Neural cell (in vitro differentiated cells): Measurements from ENCODE around the gene ITPR3. TPM values are rescaled to one million over a fixed set of nuclear protein-coding genes. Genes with fewer than 3 reads are reported as not detected.

Source experiments
- H2AFZ ChIP-seq: fragments of 200-600, 300-800 bp; sonication (generic), shearing (Covaris generic); 2 replicates; pipeline ENCODE4 v1.6.0; 2014; ENCODE audit warnings: low read depth, mild to moderate bottlenecking, antibody characterized with exemption, low read length, moderate library complexity
- H3F3A ChIP-seq: fragments of 200-600 bp; shearing (Covaris generic); 2 replicates; pipeline ENCODE4 v1.6.1; 2016; ENCODE audit warnings: mild to moderate bottlenecking, moderate library complexity, mixed read lengths, antibody characterized with exemption, low read length; ENCODE audit not compliant: insufficient read depth, poor library complexity, severe bottlenecking
- H3K27ac ChIP-seq: fragments of 200-600, 300-800 bp; sonication (generic), shearing (Covaris generic); 2 replicates; pipeline ENCODE4 v1.5.1; 2014; ENCODE audit warnings: mild to moderate bottlenecking, low read length, moderate library complexity
- H3K27me3 ChIP-seq: fragments of 300-800, 200-600 bp; sonication (generic), shearing (Covaris generic); 2 replicates; pipeline ENCODE4 v1.6.0; 2014; ENCODE audit warnings: mild to moderate bottlenecking, low read depth, low read length, moderate library complexity; ENCODE audit not compliant: insufficient read depth
- H3K36me3 ChIP-seq: fragments of 300-800, 200-600 bp; sonication (generic), shearing (Covaris generic); 2 replicates; pipeline ENCODE4 v1.5.1; 2014; ENCODE audit warnings: mild to moderate bottlenecking, antibody characterized with exemption, low read length, moderate library complexity; ENCODE audit not compliant: insufficient read depth
- H3K4me2 ChIP-seq: fragments of 300-800, 200-600 bp; sonication (generic), shearing (Covaris generic); 2 replicates; pipeline ENCODE4 v1.6.0; 2014; ENCODE audit warnings: mild to moderate bottlenecking, low read length
- H3K4me3 ChIP-seq: fragments of 300-800, 200-600 bp; sonication (generic), shearing (Covaris generic); 2 replicates; pipeline ENCODE4 v1.5.1; 2014; ENCODE audit warnings: mild to moderate bottlenecking, low read length, moderate library complexity
- H3K79me2 ChIP-seq: fragments of 200-600 bp; shearing (Covaris generic); replicated peaks from 2 replicates; pipeline ENCODE4 v1.6.0; 2014; ENCODE audit warnings: mild to moderate bottlenecking, low read length, moderate library complexity; ENCODE audit not compliant: insufficient read depth
- H3K9ac ChIP-seq: fragments of 300-800, 200-600 bp; sonication (generic), shearing (Covaris generic); 2 replicates; pipeline ENCODE4 v1.6.1; 2016; ENCODE audit warnings: mild to moderate bottlenecking, low read length, mixed read lengths
- H3K9me2 ChIP-seq: fragments of 200-600 bp; shearing (Covaris generic); 2 replicates; pipeline ENCODE4 v1.6.1; 2016; ENCODE audit warnings: mild to moderate bottlenecking, low read length, mixed read lengths; ENCODE audit not compliant: insufficient read depth
- H3K9me3 ChIP-seq: fragments of 200-600, 300-800 bp; sonication (generic), shearing (Covaris generic); 2 replicates; pipeline ENCODE4 v1.6.1; 2016; ENCODE audit warnings: mild to moderate bottlenecking, mixed run types, low read length, moderate library complexity, mixed read lengths
- H4K20me1 ChIP-seq: fragments of 200-600 bp; shearing (Covaris generic); 2 replicates; pipeline ENCODE4 v1.6.1; 2016; ENCODE audit warnings: mild to moderate bottlenecking, mixed run types; ENCODE audit not compliant: insufficient read depth
- EP300 ChIP-seq: fragments of 450-650 bp; conservative IDR thresholded peaks from 2 replicates; pipeline ENCODE4 v1.6.1; 2014; ENCODE audit warnings: antibody characterized with exemption, mild to moderate bottlenecking, moderate library complexity; ENCODE audit not compliant: poor library complexity, severe bottlenecking
- EZH2 ChIP-seq: fragments of 200-600, 300-800 bp; shearing (Covaris generic), sonication (generic); IDR thresholded peaks from 2 replicates; pipeline ENCODE4 v1.6.1; 2014; ENCODE audit warnings: antibody characterized with exemption, low read length, borderline replicate concordance, mild to moderate bottlenecking; ENCODE audit not compliant: insufficient read depth, poor library complexity, severe bottlenecking
- MXI1 ChIP-seq: fragments of 450-650 bp; conservative IDR thresholded peaks from 2 replicates; pipeline ENCODE4 v1.6.1; 2014; ENCODE audit warnings: antibody characterized with exemption, mild to moderate bottlenecking; ENCODE audit not compliant: poor library complexity, severe bottlenecking
- RAD21 ChIP-seq: fragments of 450-650 bp; conservative IDR thresholded peaks from 2 replicates; pipeline ENCODE4 v1.6.1; 2014; ENCODE audit warnings: antibody characterized with exemption, mild to moderate bottlenecking, moderate library complexity
- TAF1 ChIP-seq: IDR thresholded peaks from 2 replicates; pipeline ENCODE4 v1.6.1; 2012; ENCODE audit warnings: low read depth
- polyA plus RNA-seq: library from polyadenylated mRNA; depleted of rRNA; stranded (reverse); fragments of >200 nt; gene quantifications from 2 replicates; pipeline ENCODE4 v1.2.3, GENCODE V29; 2014
- TF ChIP-seq, protein P1 (sequence below): IDR thresholded peaks from 2 replicates; pipeline ENCODE4 v1.6.1; 2012; ENCODE audit warnings: borderline replicate concordance
- TF ChIP-seq, protein P2 (sequence below): fragments of 450-650 bp; IDR thresholded peaks from 2 replicates; pipeline ENCODE4 v1.5.1; 2014; ENCODE audit warnings: antibody characterized with exemption, mild to moderate bottlenecking, moderate library complexity; ENCODE audit not compliant: poor library complexity, severe bottlenecking

The ITPR3 gene
- polyA plus RNA-seq, 1 donor from 2014 or later: 0.11 TPM

DNA sequence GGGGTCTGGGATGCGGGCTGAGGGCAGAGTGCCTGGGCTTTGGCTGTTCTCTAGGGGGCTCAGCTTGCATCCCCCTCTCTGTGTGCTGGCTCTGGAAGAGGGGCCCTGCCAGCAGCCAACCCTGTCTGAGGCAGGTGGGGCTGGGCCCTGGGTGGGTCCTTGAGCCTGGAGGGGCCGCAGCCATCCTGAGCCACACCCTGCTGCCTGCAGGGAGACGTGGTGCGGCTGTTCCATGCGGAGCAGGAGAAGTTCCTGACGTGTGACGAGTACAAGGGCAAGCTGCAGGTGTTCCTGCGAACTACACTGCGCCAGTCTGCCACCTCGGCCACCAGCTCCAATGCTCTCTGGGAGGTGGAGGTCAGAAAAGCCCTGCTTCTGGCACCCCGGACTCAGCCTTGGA lies 41.2 kb downstream of the ITPR3 start:
- no peak for TF ChIP-seq MXI1
- TF ChIP-seq, protein P1, sequence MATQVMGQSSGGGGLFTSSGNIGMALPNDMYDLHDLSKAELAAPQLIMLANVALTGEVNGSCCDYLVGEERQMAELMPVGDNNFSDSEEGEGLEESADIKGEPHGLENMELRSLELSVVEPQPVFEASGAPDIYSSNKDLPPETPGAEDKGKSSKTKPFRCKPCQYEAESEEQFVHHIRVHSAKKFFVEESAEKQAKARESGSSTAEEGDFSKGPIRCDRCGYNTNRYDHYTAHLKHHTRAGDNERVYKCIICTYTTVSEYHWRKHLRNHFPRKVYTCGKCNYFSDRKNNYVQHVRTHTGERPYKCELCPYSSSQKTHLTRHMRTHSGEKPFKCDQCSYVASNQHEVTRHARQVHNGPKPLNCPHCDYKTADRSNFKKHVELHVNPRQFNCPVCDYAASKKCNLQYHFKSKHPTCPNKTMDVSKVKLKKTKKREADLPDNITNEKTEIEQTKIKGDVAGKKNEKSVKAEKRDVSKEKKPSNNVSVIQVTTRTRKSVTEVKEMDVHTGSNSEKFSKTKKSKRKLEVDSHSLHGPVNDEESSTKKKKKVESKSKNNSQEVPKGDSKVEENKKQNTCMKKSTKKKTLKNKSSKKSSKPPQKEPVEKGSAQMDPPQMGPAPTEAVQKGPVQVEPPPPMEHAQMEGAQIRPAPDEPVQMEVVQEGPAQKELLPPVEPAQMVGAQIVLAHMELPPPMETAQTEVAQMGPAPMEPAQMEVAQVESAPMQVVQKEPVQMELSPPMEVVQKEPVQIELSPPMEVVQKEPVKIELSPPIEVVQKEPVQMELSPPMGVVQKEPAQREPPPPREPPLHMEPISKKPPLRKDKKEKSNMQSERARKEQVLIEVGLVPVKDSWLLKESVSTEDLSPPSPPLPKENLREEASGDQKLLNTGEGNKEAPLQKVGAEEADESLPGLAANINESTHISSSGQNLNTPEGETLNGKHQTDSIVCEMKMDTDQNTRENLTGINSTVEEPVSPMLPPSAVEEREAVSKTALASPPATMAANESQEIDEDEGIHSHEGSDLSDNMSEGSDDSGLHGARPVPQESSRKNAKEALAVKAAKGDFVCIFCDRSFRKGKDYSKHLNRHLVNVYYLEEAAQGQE: no peak
- TF ChIP-seq RAD21: no peak
- no peak for TF ChIP-seq EP300
- TF ChIP-seq EZH2: no peak
- TF ChIP-seq, protein P2, sequence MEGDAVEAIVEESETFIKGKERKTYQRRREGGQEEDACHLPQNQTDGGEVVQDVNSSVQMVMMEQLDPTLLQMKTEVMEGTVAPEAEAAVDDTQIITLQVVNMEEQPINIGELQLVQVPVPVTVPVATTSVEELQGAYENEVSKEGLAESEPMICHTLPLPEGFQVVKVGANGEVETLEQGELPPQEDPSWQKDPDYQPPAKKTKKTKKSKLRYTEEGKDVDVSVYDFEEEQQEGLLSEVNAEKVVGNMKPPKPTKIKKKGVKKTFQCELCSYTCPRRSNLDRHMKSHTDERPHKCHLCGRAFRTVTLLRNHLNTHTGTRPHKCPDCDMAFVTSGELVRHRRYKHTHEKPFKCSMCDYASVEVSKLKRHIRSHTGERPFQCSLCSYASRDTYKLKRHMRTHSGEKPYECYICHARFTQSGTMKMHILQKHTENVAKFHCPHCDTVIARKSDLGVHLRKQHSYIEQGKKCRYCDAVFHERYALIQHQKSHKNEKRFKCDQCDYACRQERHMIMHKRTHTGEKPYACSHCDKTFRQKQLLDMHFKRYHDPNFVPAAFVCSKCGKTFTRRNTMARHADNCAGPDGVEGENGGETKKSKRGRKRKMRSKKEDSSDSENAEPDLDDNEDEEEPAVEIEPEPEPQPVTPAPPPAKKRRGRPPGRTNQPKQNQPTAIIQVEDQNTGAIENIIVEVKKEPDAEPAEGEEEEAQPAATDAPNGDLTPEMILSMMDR: no peak
- Histone ChIP-seq H3K36me3 (no peaks in the 10 kb centered on the region), H3K9ac (no peak overlapping the region)

DNA sequence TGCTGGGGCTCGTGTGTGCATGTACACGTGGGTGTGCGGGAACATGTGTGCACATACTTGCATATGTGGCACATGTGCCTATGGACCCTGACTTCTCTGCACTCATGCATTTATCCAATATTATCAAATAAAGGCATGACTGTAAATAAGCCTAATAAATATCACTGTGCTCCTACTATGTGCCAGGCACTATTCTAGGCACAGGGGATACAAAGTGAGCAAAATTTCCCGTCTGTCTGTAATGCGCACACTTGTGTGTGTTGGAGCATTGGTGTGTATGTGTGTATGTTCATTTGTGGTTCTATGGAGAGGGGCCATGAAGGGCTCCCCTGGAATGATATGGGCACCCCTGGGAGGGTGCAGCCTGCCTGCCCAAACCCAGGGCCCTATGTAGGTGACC lies 41.9 kb downstream of the ITPR3 start:
- no peak overlapping the region for H3K9ac ChIP-seq
- no peaks in the 10 kb centered on the region for H3K36me3 ChIP-seq
- H3K79me2 ChIP-seq: no peaks in the 10 kb centered on the region
- H2AFZ ChIP-seq: no peak overlapping the region
- no peaks in the 10 kb centered on the region for H3K27me3 ChIP-seq
- no peaks in the 10 kb centered on the region for H3K9me3 ChIP-seq
- no peak overlapping the region for H3K4me3 ChIP-seq
- no peak overlapping the region for H3K4me2 ChIP-seq
- H3K27ac ChIP-seq: no peak overlapping the region
- H3K9me2 ChIP-seq: no peaks in the 10 kb centered on the region
- H4K20me1 ChIP-seq: no peaks in the 10 kb centered on the region
- H3F3A ChIP-seq: no peaks in the 10 kb centered on the region
- no peak for TF ChIP-seq EP300
- TF ChIP-seq TAF1: no peak
- no peak for TF ChIP-seq RAD21
- TF ChIP-seq, protein P1: no peak

More for the DNA sequence above, 41.2 kb downstream of the ITPR3 start:
- no peak overlapping the region for H3K27ac ChIP-seq
- H3K9me2 ChIP-seq: no peaks in the 10 kb centered on the region
- no peaks in the 10 kb centered on the region for H4K20me1 ChIP-seq
- H3F3A ChIP-seq: no peaks in the 10 kb centered on the region
- H3K4me2 ChIP-seq: no peak overlapping the region
- no peak overlapping the region for H2AFZ ChIP-seq
- H3K4me3 ChIP-seq: no peak overlapping the region
- H3K27me3 ChIP-seq: no peaks in the 10 kb centered on the region
- no peaks in the 10 kb centered on the region for H3K79me2 ChIP-seq
- H3K9me3 ChIP-seq: no peaks in the 10 kb centered on the region
